D721Med (cell line): Measurements from ENCODE around the gene PROM2.
A peak's percentile ranks its signal among the peaks of the same experiment; 100 is the strongest.

Experiments used
- DNase-seq: peaks from one replicate; pipeline ENCODE4 v3.0.0; 2011; ENCODE audit warnings: low spot score; ENCODE audit not compliant: insufficient read length
- FAIRE-seq: peaks from 2 replicates; lab custom pipeline; 2011; peaks lifted over from hg19 to GRCh38; lab: Jason Lieb, UNC
- TF ChIP-seq, protein P1 (sequence below): IDR thresholded peaks from 2 replicates; pipeline ENCODE4 v1.5.1; 2012; ENCODE audit warnings: mild to moderate bottlenecking, control low read depth; ENCODE audit not compliant: insufficient read depth; ENCODE audit errors: missing control alignments

The PROM2 gene

GRCh38 chr2:95317665-95318425 lies 43.6 kb downstream of the PROM2 start:
- FAIRE-seq: no peak
- no peak for DNase-seq
- TF ChIP-seq, protein P1, sequence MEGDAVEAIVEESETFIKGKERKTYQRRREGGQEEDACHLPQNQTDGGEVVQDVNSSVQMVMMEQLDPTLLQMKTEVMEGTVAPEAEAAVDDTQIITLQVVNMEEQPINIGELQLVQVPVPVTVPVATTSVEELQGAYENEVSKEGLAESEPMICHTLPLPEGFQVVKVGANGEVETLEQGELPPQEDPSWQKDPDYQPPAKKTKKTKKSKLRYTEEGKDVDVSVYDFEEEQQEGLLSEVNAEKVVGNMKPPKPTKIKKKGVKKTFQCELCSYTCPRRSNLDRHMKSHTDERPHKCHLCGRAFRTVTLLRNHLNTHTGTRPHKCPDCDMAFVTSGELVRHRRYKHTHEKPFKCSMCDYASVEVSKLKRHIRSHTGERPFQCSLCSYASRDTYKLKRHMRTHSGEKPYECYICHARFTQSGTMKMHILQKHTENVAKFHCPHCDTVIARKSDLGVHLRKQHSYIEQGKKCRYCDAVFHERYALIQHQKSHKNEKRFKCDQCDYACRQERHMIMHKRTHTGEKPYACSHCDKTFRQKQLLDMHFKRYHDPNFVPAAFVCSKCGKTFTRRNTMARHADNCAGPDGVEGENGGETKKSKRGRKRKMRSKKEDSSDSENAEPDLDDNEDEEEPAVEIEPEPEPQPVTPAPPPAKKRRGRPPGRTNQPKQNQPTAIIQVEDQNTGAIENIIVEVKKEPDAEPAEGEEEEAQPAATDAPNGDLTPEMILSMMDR: no peak

GRCh38 chr2:95318431-95319220 lies 44.4 kb downstream of the PROM2 start:
- DNase-seq (no peak), FAIRE-seq (no peak)
- TF ChIP-seq, protein P1: no peak

DNA sequence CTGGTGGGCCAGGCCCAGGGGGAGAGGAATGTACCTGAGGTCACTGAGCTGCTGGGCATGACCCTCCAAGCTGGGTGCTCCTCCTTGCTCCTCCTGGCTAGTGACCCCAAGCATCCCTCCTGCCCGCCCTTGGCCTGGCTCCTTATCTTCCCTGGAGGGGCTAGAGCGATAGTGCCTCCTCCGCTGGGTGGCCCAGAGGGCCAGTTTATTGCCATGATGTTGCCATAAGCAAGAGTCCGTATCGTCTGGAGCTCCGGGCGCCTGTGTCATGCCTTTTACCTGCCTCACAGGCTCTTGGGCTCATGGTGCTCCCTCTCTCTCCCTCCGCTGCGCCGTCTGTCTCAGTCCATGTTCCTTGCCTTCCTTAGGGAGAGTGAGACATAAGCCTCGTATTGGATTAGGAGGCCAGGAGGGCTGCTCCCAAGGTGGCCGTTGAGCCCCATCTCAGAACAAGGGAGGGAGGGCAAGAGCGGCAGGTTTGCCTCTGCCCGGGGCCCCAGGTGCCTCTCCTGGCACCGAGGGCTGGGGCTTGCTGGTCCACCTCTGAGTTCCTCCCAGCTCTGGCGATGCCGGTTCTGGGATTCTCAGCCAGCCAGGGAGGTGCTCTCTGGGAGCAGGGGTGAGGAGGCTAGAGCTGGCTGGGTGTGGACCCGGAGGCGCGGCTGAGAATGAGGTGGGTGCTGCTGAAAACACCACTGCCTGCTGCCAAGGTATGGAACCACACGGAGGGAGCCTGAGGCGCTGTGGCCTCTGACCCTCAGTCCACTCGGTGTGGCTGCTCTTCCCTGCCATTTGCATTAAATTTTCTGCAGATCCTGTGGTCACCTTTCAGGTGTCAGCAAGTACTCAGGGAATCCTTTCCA lies 45.5 kb downstream of the PROM2 start:
- TF ChIP-seq, protein P1: no peak
- no peak for FAIRE-seq
- no peak for DNase-seq

DNA sequence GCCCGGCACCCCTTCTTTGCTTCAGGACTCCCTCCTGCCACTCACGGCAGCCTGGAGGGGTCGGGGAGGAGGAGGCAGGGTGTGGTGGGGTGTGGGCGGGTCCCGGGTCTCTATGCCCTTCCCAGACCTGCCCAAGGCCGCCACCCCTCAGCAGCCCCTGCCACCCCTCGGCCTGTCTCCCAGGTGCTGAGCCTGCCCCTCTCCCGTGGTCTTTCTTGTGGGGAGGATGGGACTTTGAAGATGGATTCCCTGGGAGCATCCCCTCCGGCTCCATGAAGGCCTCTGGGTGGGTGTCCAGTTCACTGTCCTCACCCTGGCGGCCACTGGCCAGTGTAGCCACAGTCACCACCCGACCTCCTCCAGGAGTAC lies 46.1 kb downstream of the PROM2 start:
- TF ChIP-seq, protein P1: no peak
- FAIRE-seq (no peak), DNase-seq (no peak)

DNA sequence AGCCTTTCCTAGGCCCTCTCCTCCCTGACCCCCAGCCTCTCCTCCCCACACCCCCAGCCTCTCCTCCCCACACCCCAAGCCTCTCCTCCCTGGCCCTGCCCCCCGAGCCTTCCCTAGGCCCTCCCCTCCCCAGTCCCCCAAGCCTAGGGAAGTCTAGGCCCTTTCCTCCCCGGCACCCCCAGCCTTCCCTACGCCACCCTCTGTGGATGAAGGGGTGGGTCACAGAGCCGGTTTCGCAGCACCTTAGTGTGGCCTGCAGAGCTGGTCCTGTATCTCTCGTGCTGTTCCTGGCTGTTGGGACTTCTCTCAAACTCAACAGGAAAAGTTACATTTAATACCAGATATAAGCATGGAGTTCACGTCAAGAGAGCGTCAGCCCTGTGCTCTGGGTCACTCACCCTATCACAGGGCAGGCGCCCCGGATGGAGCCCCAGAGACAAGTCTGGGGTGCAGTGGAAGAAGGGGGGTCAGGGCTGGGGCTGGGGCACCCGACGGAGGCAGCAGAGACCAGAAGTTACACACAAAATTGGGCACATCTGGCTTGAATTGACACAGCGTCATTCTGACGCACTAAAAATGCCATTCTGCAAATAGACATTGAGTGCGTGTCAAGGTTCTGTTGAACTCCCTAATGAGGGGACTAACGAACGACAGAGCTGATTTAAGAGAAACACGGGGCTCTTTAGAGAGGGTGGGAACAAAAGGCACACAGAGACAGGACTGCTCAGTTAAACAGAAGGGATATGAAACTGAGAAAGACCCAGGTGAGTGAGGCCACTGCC lies 46.9 kb downstream of the PROM2 start:
- TF ChIP-seq, protein P1: no peak
- DNase-seq: no peak

DNA sequence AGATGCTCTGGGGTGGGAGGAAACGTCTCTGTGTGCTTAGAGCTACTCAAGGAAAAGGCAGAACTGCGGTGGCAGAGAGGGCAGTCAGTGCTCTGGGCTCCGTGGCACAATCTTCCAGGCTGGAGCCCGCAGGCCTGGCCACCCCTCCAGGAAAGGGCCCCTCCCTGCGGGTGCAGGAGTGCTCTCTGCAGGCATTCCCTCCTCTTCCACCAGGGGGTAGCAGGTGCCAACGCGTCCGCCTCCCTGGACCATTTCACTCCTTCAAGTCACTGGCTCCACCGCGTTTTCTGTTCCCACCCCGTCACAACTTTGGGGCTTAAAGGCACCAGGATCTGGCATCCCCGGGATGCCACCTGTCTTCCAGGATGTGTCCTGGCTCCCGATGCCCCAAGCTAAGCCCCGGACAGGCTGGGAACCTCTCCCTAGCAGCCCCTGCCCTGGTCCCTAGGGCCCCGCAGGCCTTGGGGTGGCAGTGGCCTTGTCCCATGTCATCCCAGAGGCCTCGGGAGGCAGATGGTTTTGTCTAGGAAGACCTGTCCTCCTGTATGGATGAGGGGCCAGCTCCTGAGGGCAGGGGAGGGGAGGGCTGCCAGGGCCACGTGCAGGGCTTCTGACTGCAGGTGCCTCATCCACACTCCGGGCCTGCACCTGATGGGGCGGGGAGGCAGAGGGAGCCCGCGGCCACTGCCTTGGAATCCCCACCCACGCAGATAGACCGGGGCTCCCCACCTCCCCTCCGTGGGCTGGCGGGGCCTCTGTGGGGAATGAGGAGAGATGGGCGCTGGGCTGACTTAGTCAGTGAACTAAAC lies 49.3 kb downstream of the PROM2 start:
- FAIRE-seq: no peak
- TF ChIP-seq, protein P1: peak; percentile 25
- DNase-seq: peak; percentile 56

More for the DNA sequence above, 46.9 kb downstream of the PROM2 start:
- no peak for FAIRE-seq
